Measurements from ENCODE around the gene EXOG. TPM values are rescaled to one million over a fixed set of nuclear protein-coding genes. Genes with fewer than 3 reads are reported as not detected.

The EXOG gene
- total RNA-seq, 4 donors from 2014 or later, result 6.0 to 15.3 (median 10.8) TPM

- no peaks in the 10 kb centered on the region for H3K36me3 ChIP-seq
- TF ChIP-seq CTCF (IDR thresholded peaks at IDR 0.05) (no peak), EP300 (IDR thresholded peaks at IDR 0.05; ENCODE audit: low read depth) (no peak), POLR2A (IDR thresholded peaks at IDR 0.05) (no peak), POLR2AphosphoS5 (IDR thresholded peaks at IDR 0.05) (no peak)
- no peaks in the 10 kb centered on the region for H3K4me1 ChIP-seq
- 69% methylated on average over 16 of the region's 17 CpGs; no CpG with 5 or more reads in 1 of the 2 donors for WGBS, 2 donors (ENCODE audit: low coverage in 1 of 2)
- in situ Hi-C loops (cut with MboI; ENCODE audit: low pct_ligation_motif_present in 1 of 4, low pct_unique_long_range_greater_than_20kb in 1 of 4, low sequenced_read_pairs in 3 of 4) (loop anchor here in 1 of 4 donors (25.0 kb wide), 1 partner anchor 464 kb away; no protein-coding TSS in a partner anchor), intact Hi-C loops (cut with DNase I; ENCODE audit: low total_unique reads) (no loop called here)
- H3K27ac ChIP-seq, result no peak overlapping the region
- H3K4me3 ChIP-seq, result no peak overlapping the region
- H3K27me3 ChIP-seq, result no peaks in the 10 kb centered on the region
- peak; percentile 2 for DNase-seq
- no peaks in the 10 kb centered on the region for H3K9me3 ChIP-seq
Measured at GRCh38 chr3:38548154-38548931, 52.2 kb downstream of the EXOG start.

- intact Hi-C loops (cut with DNase I; ENCODE audit: low total_unique reads) (no loop called here), in situ Hi-C loops (cut with MboI; ENCODE audit: low pct_ligation_motif_present in 1 of 4, low pct_unique_long_range_greater_than_20kb in 1 of 4, low sequenced_read_pairs in 3 of 4) (loop anchor here in 1 of 4 donors (25.0 kb wide), 1 partner anchor 463 kb away; no protein-coding TSS in a partner anchor)
- Histone ChIP-seq H3K36me3 (no peaks in the 10 kb centered on the region), H3K4me1 (no peaks in the 10 kb centered on the region), H3K27ac (no peak overlapping the region), H3K27me3 (no peaks in the 10 kb centered on the region), H3K9me3 (no peaks in the 10 kb centered on the region), H3K4me3 (no peak overlapping the region)
- no peak for TF ChIP-seq POLR2A (IDR thresholded peaks at IDR 0.05)
- TF ChIP-seq EP300 (IDR thresholded peaks at IDR 0.05; ENCODE audit: low read depth), result no peak
- no peak for TF ChIP-seq CTCF (IDR thresholded peaks at IDR 0.05)
- TF ChIP-seq POLR2AphosphoS5 (IDR thresholded peaks at IDR 0.05), result no peak
- DNase-seq, result peak; percentile 2
- 80% methylated on average over 9 of the region's 9 CpGs; no CpG with 5 or more reads in 1 of the 2 donors for WGBS, 2 donors (ENCODE audit: low coverage in 1 of 2)
Measured at GRCh38 chr3:38549082-38549481, 52.9 kb downstream of the EXOG start.

DNA sequence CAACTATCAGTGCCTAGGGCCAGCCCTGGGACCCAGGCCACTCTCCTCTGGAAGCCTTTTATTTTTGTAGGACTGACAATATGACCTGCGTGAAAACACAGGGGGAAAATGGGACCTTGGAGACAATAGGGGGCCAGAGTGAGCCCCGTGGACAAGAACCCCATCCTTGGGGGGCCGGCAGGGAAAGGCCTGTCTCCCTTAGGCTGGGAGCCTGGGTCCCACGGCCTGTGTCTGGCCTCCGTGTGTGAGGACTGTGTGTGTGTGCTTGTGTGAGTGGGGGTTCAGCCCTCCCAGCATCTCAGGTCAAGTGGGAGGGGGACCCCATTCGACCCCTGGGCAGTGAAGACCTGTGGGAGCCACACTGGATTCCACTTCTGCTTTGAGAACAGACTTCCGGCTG, 53.3 kb downstream of the EXOG start:
- TF ChIP-seq POLR2A (IDR thresholded peaks at IDR 0.05), result no peak
- no peak for TF ChIP-seq POLR2AphosphoS5 (IDR thresholded peaks at IDR 0.05)
- TF ChIP-seq EP300 (IDR thresholded peaks at IDR 0.05; ENCODE audit: low read depth), result no peak
- no peak for TF ChIP-seq CTCF (IDR thresholded peaks at IDR 0.05)
- 83 to 100% methylated on average over 2 to 7 of the region's 7 CpGs for WGBS, 2 donors (ENCODE audit: low coverage in 1 of 2)
- Histone ChIP-seq H3K4me1 (no peaks in the 10 kb centered on the region), H3K4me3 (no peak overlapping the region), H3K27ac (no peak overlapping the region), H3K9me3 (no peaks in the 10 kb centered on the region), H3K27me3 (no peaks in the 10 kb centered on the region), H3K36me3 (no peaks in the 10 kb centered on the region)
- DNase-seq, result no peak
- intact Hi-C loops (cut with DNase I; ENCODE audit: low total_unique reads), result no loop called here
- in situ Hi-C loops (cut with MboI; ENCODE audit: low pct_ligation_motif_present in 1 of 4, low pct_unique_long_range_greater_than_20kb in 1 of 4, low sequenced_read_pairs in 3 of 4), result loop anchor here in 1 of 4 donors (25.0 kb wide), 1 partner anchor 463 kb away; no protein-coding TSS in a partner anchor

DNA sequence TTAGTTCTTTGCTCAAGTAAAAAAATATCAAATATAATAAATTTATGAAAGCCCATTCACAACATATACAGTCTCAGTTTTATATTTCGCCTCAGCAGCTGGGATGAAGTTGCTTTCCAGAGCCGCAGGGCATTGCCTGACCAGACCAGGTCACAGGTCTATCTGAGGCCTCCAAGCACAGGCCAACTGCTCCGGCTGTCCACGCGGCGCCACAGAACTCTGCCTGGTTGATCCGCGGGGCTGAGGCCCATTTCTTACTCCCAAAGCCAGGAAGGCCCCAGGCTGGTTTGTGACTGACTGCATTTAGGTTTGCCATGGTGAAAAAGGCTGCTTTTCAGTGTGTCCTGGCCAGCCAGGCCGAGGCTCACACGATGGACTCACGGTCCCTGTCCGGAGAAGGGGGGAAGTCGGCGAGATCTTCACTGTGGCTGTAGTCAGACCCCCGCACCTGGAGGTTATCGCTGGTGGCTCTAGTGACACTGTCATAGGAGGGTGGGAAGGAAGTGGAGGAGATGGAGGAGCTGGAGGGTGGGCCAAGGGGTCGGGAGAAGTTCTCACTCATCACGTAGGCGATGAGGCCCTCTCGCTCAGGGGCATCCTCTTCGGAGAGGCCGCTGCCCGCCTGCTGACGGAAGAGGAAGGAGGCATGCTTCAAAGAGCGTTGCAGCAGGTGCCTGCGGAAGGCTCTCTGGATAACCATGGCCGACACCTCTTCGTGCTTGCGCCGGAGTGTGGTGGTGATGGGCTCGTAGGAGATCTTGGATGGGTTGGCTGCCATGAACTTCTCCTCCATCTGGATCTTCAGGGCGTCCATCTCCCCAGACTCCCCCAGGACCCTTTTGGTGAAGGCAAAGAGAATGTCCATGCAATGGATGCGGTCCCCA, 54.1 kb downstream of the EXOG start:
- intact Hi-C loops (cut with DNase I; ENCODE audit: low total_unique reads), result no loop called here

More for the DNA sequence above, 54.1 kb downstream of the EXOG start:
- H3K4me3 ChIP-seq, result no peak overlapping the region
- H3K36me3 ChIP-seq, result no peaks in the 10 kb centered on the region
- DNase-seq, result peak; percentile 3
- in situ Hi-C loops (cut with MboI; ENCODE audit: low pct_ligation_motif_present in 1 of 4, low pct_unique_long_range_greater_than_20kb in 1 of 4, low sequenced_read_pairs in 3 of 4), result loop anchor here in 1 of 4 donors (25.0 kb wide), 1 partner anchor 462 kb away; no protein-coding TSS in a partner anchor
- H3K9me3 ChIP-seq, result no peaks in the 10 kb centered on the region
- WGBS, 2 donors (ENCODE audit: low coverage in 1 of 2), result 93% methylated on average over 33 of the region's 33 CpGs; no CpG with 5 or more reads in 1 of the 2 donors
- TF ChIP-seq CTCF (IDR thresholded peaks at IDR 0.05) (no peak), POLR2A (IDR thresholded peaks at IDR 0.05) (no peak), POLR2AphosphoS5 (IDR thresholded peaks at IDR 0.05) (no peak), EP300 (IDR thresholded peaks at IDR 0.05; ENCODE audit: low read depth) (no peak)
- no peaks in the 10 kb centered on the region for H3K27me3 ChIP-seq
- H3K4me1 ChIP-seq, result no peaks in the 10 kb centered on the region
- H3K27ac ChIP-seq, result no peak overlapping the region
